WTC11 (cell line): ENCODE results near the gene SERAC1. TPM values are rescaled to one million over a fixed set of nuclear protein-coding genes. Genes with fewer than 3 reads are reported as not detected.
A peak's percentile ranks its signal among the peaks of the same experiment; 100 is the strongest.

Experiments used
- ATAC-seq: fragments of 200-7000 bp; cut with Tn5 transposase; 2 replicates; pipeline ENCODE4 v1.10.0; 2021; ENCODE audit warnings: mild to moderate bottlenecking, moderate library complexity
- Bru-seq: library from RNA; stranded (reverse); fragments of 400-500 nt; gene quantifications from one replicate; lab custom pipeline; 2021; lab: Mats Ljungman, UMichigan
- CTCF ChIA-PET: fragments of 300-600 bp; sonication (Branson Sonifier 250); formaldehyde crosslinking; loops from one replicate; lab custom pipeline; 2021; ENCODE audit warnings: antibody characterized with exemption; lab: Charles Lee
- POLR2A ChIA-PET: fragments of 350-600 bp; sonication (Branson Sonifier 250); formaldehyde crosslinking; loops from one replicate; lab custom pipeline; 2021; ENCODE audit warnings: antibody characterized with exemption; lab: Charles Lee
- DNase-seq: peaks from one replicate; pipeline ENCODE4 v3.0.0; 2021; ENCODE audit warnings: low spot score
- H3K27ac Mint-ChIP-seq: 2 replicates; pipeline ENCODE4 v1.8.0; 2021; ENCODE audit warnings: mixed read lengths
- H3K27me3 Mint-ChIP-seq: 2 replicates; pipeline ENCODE4 v1.8.0; 2021; ENCODE audit warnings: low read depth, mild to moderate bottlenecking, moderate library complexity, mixed read lengths
- H3K36me3 Mint-ChIP-seq: 2 replicates; pipeline ENCODE4 v1.8.0; 2021; ENCODE audit warnings: mixed read lengths
- H3K4me1 Mint-ChIP-seq: 2 replicates; pipeline ENCODE4 v1.8.0; 2022; ENCODE audit warnings: mixed read lengths
- H3K4me3 Mint-ChIP-seq: 2 replicates; pipeline ENCODE4 v1.8.0; 2021; ENCODE audit warnings: mild to moderate bottlenecking, moderate library complexity, mixed read lengths
- H3K9me3 Mint-ChIP-seq: 2 replicates; pipeline ENCODE4 v1.8.0; 2021; ENCODE audit warnings: mixed read lengths
- ESRRA ChIP-seq: sonication (generic); formaldehyde crosslinking; IDR thresholded peaks from 2 replicates; pipeline ENCODE4 v1.8.1; 2022; ENCODE audit warnings: mild to moderate bottlenecking, missing genetic modification reagents, borderline replicate concordance
- ETV6 ChIP-seq: sonication (generic); formaldehyde crosslinking; IDR thresholded peaks from 2 replicates; pipeline ENCODE4 v1.8.1; 2022; ENCODE audit warnings: mild to moderate bottlenecking, missing genetic modification reagents
- FOXP1 ChIP-seq: sonication (generic); formaldehyde crosslinking; IDR thresholded peaks from 2 replicates; pipeline ENCODE4 v1.8.0; 2022; ENCODE audit warnings: missing genetic modification reagents, mild to moderate bottlenecking, moderate library complexity, borderline replicate concordance
- PRDM15 ChIP-seq: sonication (generic); formaldehyde crosslinking; IDR thresholded peaks from 2 replicates; pipeline ENCODE4 v1.8.0; 2022; ENCODE audit warnings: missing genetic modification reagents
- TP53 ChIP-seq: sonication (generic); formaldehyde crosslinking; IDR thresholded peaks from 2 replicates; pipeline ENCODE4 v1.8.1; 2023; ENCODE audit warnings: mild to moderate bottlenecking, missing genetic modification reagents
- USF1 ChIP-seq: sonication (generic); formaldehyde crosslinking; IDR thresholded peaks from 2 replicates; pipeline ENCODE4 v1.8.0; 2022; ENCODE audit warnings: mild to moderate bottlenecking, missing genetic modification reagents
- ZNF121 ChIP-seq: sonication (generic); formaldehyde crosslinking; IDR thresholded peaks from 2 replicates; pipeline ENCODE4 v1.8.0; 2023; ENCODE audit warnings: missing genetic modification reagents
- long read RNA-seq, 3 experiments: library from RNA in 1 of 3; library from capped mRNA in 1 of 3; library from polyadenylated mRNA in 1 of 3; unstranded in 2 of 3; stranded (forward) in 1 of 3; transcript quantifications; one replicate each; pipeline ENCODE4 v2.0.0, GENCODE V29; 2021
- total RNA-seq: library from RNA; stranded (reverse); gene quantifications from 3 replicates; pipeline ENCODE4 v1.2.3, GENCODE V29; 2021
- TF ChIP-seq, protein P1 (sequence below): sonication (generic); formaldehyde crosslinking; IDR thresholded peaks from 2 replicates; pipeline ENCODE4 v1.8.1; 2023; ENCODE audit warnings: mild to moderate bottlenecking, missing genetic modification reagents
- TF ChIP-seq, protein P2 (sequence below): fragments of 250-450 bp; sonication (Bioruptor Pico); IDR thresholded peaks from 2 replicates; pipeline ENCODE4 v1.8.0; 2021; ENCODE audit warnings: mild to moderate bottlenecking
- TF ChIP-seq, protein P3 (sequence below): sonication (generic); formaldehyde crosslinking; IDR thresholded peaks from 2 replicates; pipeline ENCODE4 v1.8.1; 2023; ENCODE audit warnings: mild to moderate bottlenecking, missing genetic modification reagents, moderate library complexity

Gene SERAC1
- total RNA-seq (12.5 to 14.1 TPM (median 12.6 TPM) in 3 replicates), Bru-seq, nascent RNA (percentile 64 among the genes with signal in this experiment)
- long read RNA-seq, experiment 1, transcript SERAC1-202 (17 exons, 3,940 nt), result major isoform, 41 of 63 reads
- long read RNA-seq, experiment 1, partial matches to known transcripts, result 4 of 63 reads
- long read RNA-seq, experiment 1, other reads (novel, unspliced or antisense), result 12 of 63 reads
- long read RNA-seq, experiment 2, partial matches to known transcripts, result 5 of 16 reads
- long read RNA-seq, experiment 2, other reads (novel, unspliced or antisense), result 8 of 16 reads
- long read RNA-seq, experiment 3, partial matches to known transcripts, result 1 of 8 reads
- long read RNA-seq, experiment 3, other reads (novel, unspliced or antisense), result 3 of 8 reads

GRCh38 chr6:158168040-158168289, at the start of gene SERAC1:
TSS of gene SERAC1 (minus strand) at chr6:158168262. CDS start at chr6:158158363, 9,899 bp downstream.
- H3K36me3 Mint-ChIP-seq, result peaks cover 9% of the 10 kb centered on the region
- peak within 1 kb of the TSS; percentile 87 for H3K27ac Mint-ChIP-seq
- no peaks in the 10 kb centered on the region for H3K9me3 Mint-ChIP-seq
- DNase-seq, result no peak
- 0 out of 2 replicates have a peak, but pooled peaks have one; percentile 19 for TF ChIP-seq TP53
- TF ChIP-seq, protein P1, sequence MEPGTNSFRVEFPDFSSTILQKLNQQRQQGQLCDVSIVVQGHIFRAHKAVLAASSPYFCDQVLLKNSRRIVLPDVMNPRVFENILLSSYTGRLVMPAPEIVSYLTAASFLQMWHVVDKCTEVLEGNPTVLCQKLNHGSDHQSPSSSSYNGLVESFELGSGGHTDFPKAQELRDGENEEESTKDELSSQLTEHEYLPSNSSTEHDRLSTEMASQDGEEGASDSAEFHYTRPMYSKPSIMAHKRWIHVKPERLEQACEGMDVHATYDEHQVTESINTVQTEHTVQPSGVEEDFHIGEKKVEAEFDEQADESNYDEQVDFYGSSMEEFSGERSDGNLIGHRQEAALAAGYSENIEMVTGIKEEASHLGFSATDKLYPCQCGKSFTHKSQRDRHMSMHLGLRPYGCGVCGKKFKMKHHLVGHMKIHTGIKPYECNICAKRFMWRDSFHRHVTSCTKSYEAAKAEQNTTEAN, result no peak
- TF ChIP-seq USF1 (CRISPR knock-in tag), result peak; percentile 62; the same call in 1 of the 2 replicates
- TF ChIP-seq FOXP1 (CRISPR knock-in tag), result peak; percentile 16; the same call in 1 of the 2 replicates
- TF ChIP-seq ETV6, result 0 out of 2 replicates have a peak, but pooled peaks have one; percentile 24
- 0 out of 2 replicates have a peak, but pooled peaks have one; percentile 39 for TF ChIP-seq ESRRA (CRISPR knock-in tag)
- TF ChIP-seq, protein P2, sequence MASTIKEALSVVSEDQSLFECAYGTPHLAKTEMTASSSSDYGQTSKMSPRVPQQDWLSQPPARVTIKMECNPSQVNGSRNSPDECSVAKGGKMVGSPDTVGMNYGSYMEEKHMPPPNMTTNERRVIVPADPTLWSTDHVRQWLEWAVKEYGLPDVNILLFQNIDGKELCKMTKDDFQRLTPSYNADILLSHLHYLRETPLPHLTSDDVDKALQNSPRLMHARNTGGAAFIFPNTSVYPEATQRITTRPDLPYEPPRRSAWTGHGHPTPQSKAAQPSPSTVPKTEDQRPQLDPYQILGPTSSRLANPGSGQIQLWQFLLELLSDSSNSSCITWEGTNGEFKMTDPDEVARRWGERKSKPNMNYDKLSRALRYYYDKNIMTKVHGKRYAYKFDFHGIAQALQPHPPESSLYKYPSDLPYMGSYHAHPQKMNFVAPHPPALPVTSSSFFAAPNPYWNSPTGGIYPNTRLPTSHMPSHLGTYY (CRISPR knock-in tag), result no peak
- TF ChIP-seq, protein P3, sequence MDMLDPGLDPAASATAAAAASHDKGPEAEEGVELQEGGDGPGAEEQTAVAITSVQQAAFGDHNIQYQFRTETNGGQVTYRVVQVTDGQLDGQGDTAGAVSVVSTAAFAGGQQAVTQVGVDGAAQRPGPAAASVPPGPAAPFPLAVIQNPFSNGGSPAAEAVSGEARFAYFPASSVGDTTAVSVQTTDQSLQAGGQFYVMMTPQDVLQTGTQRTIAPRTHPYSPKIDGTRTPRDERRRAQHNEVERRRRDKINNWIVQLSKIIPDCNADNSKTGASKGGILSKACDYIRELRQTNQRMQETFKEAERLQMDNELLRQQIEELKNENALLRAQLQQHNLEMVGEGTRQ (CRISPR knock-in tag), result peak; percentile 81
- TF ChIP-seq, all 79 proteins: peak for 6
- no peak for ATAC-seq
- Mint-ChIP-seq H3K27me3 (peaks cover 15% of the 10 kb centered on the region), H3K4me1 (peaks cover 26% of the 10 kb centered on the region), H3K4me3 (peak within 1 kb of the TSS; percentile 89)
- POLR2A ChIA-PET, result interaction anchor here (0.7 kb wide), 1 partner anchor 933 kb away, joined by 3 read pairs; no protein-coding TSS in a partner anchor
- CTCF ChIA-PET, result interaction anchor here (1.0 to 1.3 kb wide), 4 partner anchors 33 to 966 kb away, joined by 3 to 5 read pairs (median 4); no protein-coding TSS in a partner anchor

DNA sequence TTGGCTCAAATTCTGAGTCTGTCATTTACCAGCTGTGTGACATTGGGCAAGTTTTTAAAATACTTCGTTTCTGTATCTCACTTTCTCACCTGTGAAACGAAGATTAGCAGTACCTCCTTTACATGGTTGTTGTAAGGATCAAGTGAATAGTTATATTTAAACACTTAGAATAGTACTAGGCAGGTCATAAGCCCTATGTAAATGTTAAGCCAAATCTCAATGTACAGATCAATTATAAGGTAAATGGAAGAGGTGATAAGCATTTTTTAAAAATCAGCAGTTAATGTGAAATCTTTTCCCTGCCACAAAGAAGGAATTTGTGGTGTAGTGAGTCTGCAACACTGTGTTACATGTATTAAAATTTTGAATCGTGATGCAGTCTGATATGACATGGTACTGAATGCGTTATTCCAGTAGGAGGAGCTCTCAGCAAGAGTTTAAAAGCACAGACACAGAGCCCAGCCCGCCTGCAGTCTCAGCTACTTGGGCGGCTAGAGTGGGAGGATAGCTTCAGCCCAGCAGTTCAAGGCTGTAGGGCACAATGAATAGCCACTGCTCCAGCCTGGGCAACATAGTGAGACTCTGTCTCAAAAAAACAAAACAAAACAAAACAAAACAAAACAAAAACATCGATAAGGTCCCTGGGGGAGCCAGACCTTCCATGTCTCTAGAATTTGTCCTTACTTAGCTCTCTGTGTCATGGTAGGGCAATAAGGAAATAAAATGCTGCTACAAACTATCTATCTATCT, 46.0 kb upstream of the SERAC1 start:
- H3K36me3 Mint-ChIP-seq, result peaks cover 13% of the 10 kb centered on the region
- 0 out of 2 replicates have a peak, but pooled peaks cover 5% of the 10 kb centered on the region for H3K27me3 Mint-ChIP-seq
- H3K4me3 Mint-ChIP-seq, result no peak overlapping the region
- no peak overlapping the region for H3K27ac Mint-ChIP-seq
- ATAC-seq, result peak; percentile 100
- TF ChIP-seq PRDM15 (CRISPR knock-in tag) (no peak), ZNF121 (peak; percentile 99)
- peaks cover 8% of the 10 kb centered on the region for H3K9me3 Mint-ChIP-seq
- peak; percentile 66 for DNase-seq
- ChIA-PET POLR2A (interaction anchor here (1.0 kb wide), 1 partner anchor 42 kb away, joined by 3 read pairs; no protein-coding TSS in a partner anchor), CTCF (interaction anchor here (0.5 to 2.3 kb wide), 60 partner anchors 9 to 961 kb away, joined by 3 to 38 read pairs (median 4); partner anchors contain the start of genes DYNLT1 and RSPH3)
- H3K4me1 Mint-ChIP-seq, result no peaks in the 10 kb centered on the region
